Measurements from ENCODE around the gene RIC1. TPM values are rescaled to one million over a fixed set of nuclear protein-coding genes. Genes with fewer than 3 reads are reported as not detected.

The RIC1 gene
- total RNA-seq, 1 donor from 2014 or later, result 9.7 TPM

DNA sequence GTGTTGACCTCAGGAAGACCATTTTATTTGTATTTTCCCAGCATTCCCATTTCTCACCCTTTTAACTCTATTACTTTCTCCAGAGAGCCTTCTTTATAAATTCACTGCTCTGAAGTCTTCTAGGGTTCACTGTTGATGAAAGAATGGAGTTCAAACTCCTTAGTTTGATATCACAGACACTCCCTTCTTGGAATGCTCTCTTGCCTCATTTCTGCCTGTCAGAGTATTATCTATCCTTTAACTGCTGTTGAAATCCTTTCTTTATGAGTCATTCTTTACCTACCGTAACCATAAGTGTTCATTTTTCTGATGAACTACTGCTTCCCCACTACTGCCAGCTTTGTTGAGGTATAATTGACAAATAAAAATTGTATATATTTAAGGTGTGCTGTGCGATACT, 4.3 kb downstream of the RIC1 start:
- H3K36me3 Mint-ChIP-seq (ENCODE audit: unreplicated experiment), result peaks cover 6% of the 10 kb centered on the region
- no peaks in the 10 kb centered on the region for H3K27me3 Mint-ChIP-seq (ENCODE audit: unreplicated experiment)
- no peak for DNase-seq
- no peaks in the 10 kb centered on the region for H3K9me3 Mint-ChIP-seq (ENCODE audit: unreplicated experiment)
- H3K4me1 Mint-ChIP-seq (ENCODE audit: low read depth, unreplicated experiment), result no peaks in the 10 kb centered on the region
- H3K27ac Mint-ChIP-seq (ENCODE audit: unreplicated experiment), result no peak overlapping the region
- H3K4me3 Mint-ChIP-seq (ENCODE audit: unreplicated experiment), result no peak overlapping the region
- TF ChIP-seq, protein P1, sequence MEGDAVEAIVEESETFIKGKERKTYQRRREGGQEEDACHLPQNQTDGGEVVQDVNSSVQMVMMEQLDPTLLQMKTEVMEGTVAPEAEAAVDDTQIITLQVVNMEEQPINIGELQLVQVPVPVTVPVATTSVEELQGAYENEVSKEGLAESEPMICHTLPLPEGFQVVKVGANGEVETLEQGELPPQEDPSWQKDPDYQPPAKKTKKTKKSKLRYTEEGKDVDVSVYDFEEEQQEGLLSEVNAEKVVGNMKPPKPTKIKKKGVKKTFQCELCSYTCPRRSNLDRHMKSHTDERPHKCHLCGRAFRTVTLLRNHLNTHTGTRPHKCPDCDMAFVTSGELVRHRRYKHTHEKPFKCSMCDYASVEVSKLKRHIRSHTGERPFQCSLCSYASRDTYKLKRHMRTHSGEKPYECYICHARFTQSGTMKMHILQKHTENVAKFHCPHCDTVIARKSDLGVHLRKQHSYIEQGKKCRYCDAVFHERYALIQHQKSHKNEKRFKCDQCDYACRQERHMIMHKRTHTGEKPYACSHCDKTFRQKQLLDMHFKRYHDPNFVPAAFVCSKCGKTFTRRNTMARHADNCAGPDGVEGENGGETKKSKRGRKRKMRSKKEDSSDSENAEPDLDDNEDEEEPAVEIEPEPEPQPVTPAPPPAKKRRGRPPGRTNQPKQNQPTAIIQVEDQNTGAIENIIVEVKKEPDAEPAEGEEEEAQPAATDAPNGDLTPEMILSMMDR (IDR thresholded peaks at IDR 0.05; ENCODE audit: partially characterized antibody, unreplicated experiment), result no peak

DNA sequence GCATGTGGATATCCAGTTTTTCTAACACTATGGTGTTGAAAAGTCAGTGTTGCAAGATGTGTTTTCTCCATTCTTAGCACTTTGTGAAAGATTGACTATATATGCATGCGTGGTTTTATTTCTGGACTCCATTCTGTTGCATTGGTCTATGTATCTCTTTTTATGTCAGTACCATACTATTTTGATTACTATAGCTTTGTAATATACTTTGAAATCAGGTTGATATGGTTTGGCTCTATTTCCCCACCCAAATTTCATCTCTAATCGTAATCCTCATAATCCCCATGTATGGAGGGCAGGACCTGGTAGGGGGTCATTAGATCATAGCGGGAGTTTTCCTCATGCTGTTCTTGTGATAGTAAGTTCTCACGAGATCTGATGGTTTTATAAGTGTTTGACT, 6.5 kb downstream of the RIC1 start:
- TF ChIP-seq, protein P1 (IDR thresholded peaks at IDR 0.05; ENCODE audit: partially characterized antibody, unreplicated experiment), result no peak

DNA sequence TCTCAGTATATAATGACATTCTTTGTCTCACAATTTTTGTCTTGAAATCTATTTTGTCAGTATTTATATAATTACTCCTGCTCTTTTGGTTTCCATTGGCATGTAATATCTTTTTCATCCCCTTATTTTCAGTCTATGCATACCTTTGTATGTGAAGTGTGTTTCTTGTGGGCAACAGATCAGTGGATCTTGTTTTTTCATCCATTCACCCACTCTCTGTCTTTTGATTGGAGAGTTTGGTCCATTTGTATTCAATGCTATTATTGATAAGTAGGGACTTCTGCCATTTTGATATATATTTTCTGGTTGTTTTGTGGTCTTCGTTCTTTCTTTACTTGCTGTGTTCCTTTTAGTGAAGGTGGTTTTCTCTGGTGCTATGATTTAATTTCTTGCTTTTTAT, 10.9 kb downstream of the RIC1 start:
- Mint-ChIP-seq H3K4me1 (ENCODE audit: low read depth, unreplicated experiment) (no peaks in the 10 kb centered on the region), H3K27ac (ENCODE audit: unreplicated experiment) (no peak overlapping the region), H3K4me3 (ENCODE audit: unreplicated experiment) (no peak overlapping the region), H3K36me3 (ENCODE audit: unreplicated experiment) (peaks cover 27% of the 10 kb centered on the region), H3K27me3 (ENCODE audit: unreplicated experiment) (no peaks in the 10 kb centered on the region), H3K9me3 (ENCODE audit: unreplicated experiment) (peaks cover 7% of the 10 kb centered on the region)
- TF ChIP-seq, protein P1 (IDR thresholded peaks at IDR 0.05; ENCODE audit: partially characterized antibody, unreplicated experiment), result no peak
- DNase-seq, result no peak

More for the DNA sequence above, 6.5 kb downstream of the RIC1 start:
- Mint-ChIP-seq H3K27me3 (ENCODE audit: unreplicated experiment) (no peaks in the 10 kb centered on the region), H3K4me1 (ENCODE audit: low read depth, unreplicated experiment) (no peaks in the 10 kb centered on the region), H3K4me3 (ENCODE audit: unreplicated experiment) (no peak overlapping the region), H3K9me3 (ENCODE audit: unreplicated experiment) (peaks cover 4% of the 10 kb centered on the region), H3K27ac (ENCODE audit: unreplicated experiment) (no peak overlapping the region), H3K36me3 (ENCODE audit: unreplicated experiment) (peaks cover 21% of the 10 kb centered on the region)
- no peak for DNase-seq

DNA sequence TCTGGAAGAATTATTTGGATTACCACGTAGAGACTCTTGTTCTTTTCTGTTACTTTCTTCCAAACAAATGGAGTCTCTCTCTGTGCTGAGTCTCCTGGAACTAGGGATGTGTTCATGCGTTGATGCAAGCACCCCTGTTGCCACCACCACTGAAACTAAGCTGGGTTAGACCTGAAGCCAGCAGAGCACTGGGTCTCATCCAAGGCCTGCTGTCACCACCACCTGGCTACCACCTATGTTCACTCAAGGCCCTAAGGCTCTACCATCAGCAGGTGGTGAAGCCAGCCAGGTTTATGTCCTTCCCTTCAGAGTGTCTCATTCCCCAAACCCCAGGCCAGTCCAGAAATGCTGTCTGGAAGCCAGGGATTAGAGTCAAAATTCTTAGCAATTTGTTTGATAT, 13.3 kb downstream of the RIC1 start:
- Mint-ChIP-seq H3K27ac (ENCODE audit: unreplicated experiment) (no peak overlapping the region), H3K36me3 (ENCODE audit: unreplicated experiment) (peaks cover 22% of the 10 kb centered on the region), H3K9me3 (ENCODE audit: unreplicated experiment) (peaks cover 7% of the 10 kb centered on the region), H3K27me3 (ENCODE audit: unreplicated experiment) (no peaks in the 10 kb centered on the region), H3K4me3 (ENCODE audit: unreplicated experiment) (no peak overlapping the region), H3K4me1 (ENCODE audit: low read depth, unreplicated experiment) (no peaks in the 10 kb centered on the region)
- TF ChIP-seq, protein P1 (IDR thresholded peaks at IDR 0.05; ENCODE audit: partially characterized antibody, unreplicated experiment), result no peak
- no peak for DNase-seq

DNA sequence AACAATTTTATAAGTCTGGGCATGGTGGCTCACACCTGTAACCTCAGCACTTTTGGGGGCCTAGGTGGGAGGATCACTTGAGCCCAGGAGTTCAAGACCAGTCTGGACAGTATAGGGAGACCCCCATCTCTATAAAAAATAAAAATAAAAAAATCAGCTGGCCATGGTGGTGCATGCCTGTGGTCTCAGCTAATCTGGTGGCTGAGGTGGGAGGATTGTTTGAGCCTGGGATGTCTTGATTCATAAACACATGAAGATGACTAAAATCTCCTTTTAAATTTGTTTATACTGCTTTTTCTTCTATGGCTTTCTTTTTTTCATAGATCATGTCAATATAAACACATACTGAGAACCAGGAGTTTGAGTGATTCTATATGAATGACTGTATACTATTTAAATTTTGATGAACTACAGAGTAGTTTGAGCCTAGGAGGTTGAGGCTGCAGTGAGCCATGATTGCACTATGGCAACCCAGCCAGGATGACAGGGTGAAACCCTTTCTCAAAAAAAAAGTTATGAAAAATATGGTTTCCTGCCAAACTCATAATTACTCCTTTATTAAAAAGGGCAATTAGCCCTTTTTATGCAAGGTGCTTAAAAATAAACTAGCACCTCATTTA, 14.2 kb downstream of the RIC1 start:
- no peak for DNase-seq
- Mint-ChIP-seq H3K4me1 (ENCODE audit: low read depth, unreplicated experiment) (no peaks in the 10 kb centered on the region), H3K27me3 (ENCODE audit: unreplicated experiment) (no peaks in the 10 kb centered on the region), H3K36me3 (ENCODE audit: unreplicated experiment) (peaks cover 22% of the 10 kb centered on the region), H3K4me3 (ENCODE audit: unreplicated experiment) (no peak overlapping the region), H3K9me3 (ENCODE audit: unreplicated experiment) (peaks cover 7% of the 10 kb centered on the region), H3K27ac (ENCODE audit: unreplicated experiment) (no peak overlapping the region)
- TF ChIP-seq, protein P1 (IDR thresholded peaks at IDR 0.05; ENCODE audit: partially characterized antibody, unreplicated experiment), result no peak
